ENCODE data around the gene ZNF469.

Gene ZNF469

GRCh38 chr16:88387941-88388627 lies 5.3 kb downstream of the ZNF469 start:
- no peak overlapping the region for H3K4me3 ChIP-seq (ENCODE audit: low read depth, low read length)
- TF ChIP-seq CTCF (IDR thresholded peaks at IDR 0.05; ENCODE audit: insufficient read depth, low read depth, low read length, missing control alignments): no peak

GRCh38 chr16:88389191-88389590 lies 6.4 kb downstream of the ZNF469 start:
- TF ChIP-seq CTCF (IDR thresholded peaks at IDR 0.05; ENCODE audit: insufficient read depth, low read depth, low read length, missing control alignments): no peak
- H3K4me3 ChIP-seq (ENCODE audit: low read depth, low read length): no peak overlapping the region
- DNase-seq (ENCODE audit: low read depth): no peak

More at GRCh38 chr16:88387941-88388627, 5.3 kb downstream of the ZNF469 start:
- DNase-seq (ENCODE audit: low read depth): no peak

DNA sequence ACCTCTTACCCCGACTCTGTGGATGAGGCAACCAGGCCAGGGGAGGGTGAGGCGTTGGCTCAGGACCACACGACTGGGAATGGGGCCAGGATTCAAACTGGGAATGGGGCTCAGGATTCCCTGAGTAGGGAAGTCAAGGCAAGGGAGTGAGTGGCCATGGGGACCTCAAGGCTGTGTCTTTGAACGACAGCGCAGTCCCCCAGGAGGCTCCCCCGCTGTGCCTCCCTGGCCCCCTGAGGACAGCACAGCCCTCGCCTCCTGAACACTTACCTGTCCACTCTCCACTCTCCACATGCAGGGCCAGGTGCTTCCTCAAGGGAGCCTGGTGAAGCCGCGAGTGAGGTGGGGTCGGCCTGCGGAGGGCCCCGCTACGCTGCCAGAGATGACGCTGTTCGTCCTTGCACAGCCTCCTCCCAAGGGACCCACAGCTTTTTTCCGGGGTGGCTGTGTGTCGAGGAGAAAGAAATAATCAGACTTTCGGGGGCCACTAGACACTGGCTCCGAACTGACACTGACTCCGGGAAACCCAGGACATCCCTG lies 6.9 kb downstream of the ZNF469 start:
- no peak for TF ChIP-seq CTCF (IDR thresholded peaks at IDR 0.05; ENCODE audit: insufficient read depth, low read depth, low read length, missing control alignments)

GRCh38 chr16:88390265-88390664 lies 7.5 kb downstream of the ZNF469 start:
- no peak for TF ChIP-seq CTCF (IDR thresholded peaks at IDR 0.05; ENCODE audit: insufficient read depth, low read depth, low read length, missing control alignments)
- no peak overlapping the region for H3K4me3 ChIP-seq (ENCODE audit: low read depth, low read length)
- no peak for DNase-seq (ENCODE audit: low read depth)

More for the DNA sequence above, 6.9 kb downstream of the ZNF469 start:
- no peak for DNase-seq (ENCODE audit: low read depth)
- no peak overlapping the region for H3K4me3 ChIP-seq (ENCODE audit: low read depth, low read length)

DNA sequence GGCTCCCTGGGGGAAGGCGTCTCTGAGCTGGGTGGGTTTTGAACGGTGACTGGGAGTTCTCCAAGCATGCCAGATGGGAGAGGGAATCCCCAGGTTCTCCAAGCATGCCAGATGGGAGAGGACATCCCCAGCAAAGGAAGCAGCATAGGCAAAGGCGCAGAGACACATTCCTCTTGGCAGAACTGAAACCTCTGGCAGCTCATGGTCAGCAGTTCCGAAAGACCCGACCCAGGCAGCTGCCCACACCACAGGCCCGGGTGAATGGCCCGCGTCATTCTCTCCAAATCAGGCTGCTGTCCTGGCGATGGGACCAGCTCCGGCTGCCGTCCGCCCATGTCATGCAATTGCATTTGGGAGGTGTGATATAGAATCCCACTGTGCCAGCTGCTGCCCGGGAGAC lies 8.0 kb downstream of the ZNF469 start:
- H3K4me3 ChIP-seq (ENCODE audit: low read depth, low read length): no peak overlapping the region
- no peak for TF ChIP-seq CTCF (IDR thresholded peaks at IDR 0.05; ENCODE audit: insufficient read depth, low read depth, low read length, missing control alignments)
- no peak for DNase-seq (ENCODE audit: low read depth)

GRCh38 chr16:88391144-88391850 lies 8.5 kb downstream of the ZNF469 start:
- no peak for DNase-seq (ENCODE audit: low read depth)
- TF ChIP-seq CTCF (IDR thresholded peaks at IDR 0.05; ENCODE audit: insufficient read depth, low read depth, low read length, missing control alignments): no peak
- H3K4me3 ChIP-seq (ENCODE audit: low read depth, low read length): no peak overlapping the region
